Head of caudate nucleus (tissue), 42 donors: ENCODE measurements around the gene SYCP1.
"Not testable (repeated sequence)": the region's sequence is repeated elsewhere in the genome, so short reads cannot be mapped to it uniquely, and the experiment has no call there.

Experiments used
- DNase-seq, 42 donors: peaks; one replicate each; pipeline versions ENCODE4 v3.0.0 to v3.0.0-alpha.2; 2020 to 2021; ENCODE audit warnings: mixed read lengths in 7 of 42
- intact Hi-C: fragments of 100-400 bp; cut with DNase I; formaldehyde crosslinking; loops from one replicate; pipeline ENCODE4 v1.15.0; 2022

Gene SYCP1

DNA sequence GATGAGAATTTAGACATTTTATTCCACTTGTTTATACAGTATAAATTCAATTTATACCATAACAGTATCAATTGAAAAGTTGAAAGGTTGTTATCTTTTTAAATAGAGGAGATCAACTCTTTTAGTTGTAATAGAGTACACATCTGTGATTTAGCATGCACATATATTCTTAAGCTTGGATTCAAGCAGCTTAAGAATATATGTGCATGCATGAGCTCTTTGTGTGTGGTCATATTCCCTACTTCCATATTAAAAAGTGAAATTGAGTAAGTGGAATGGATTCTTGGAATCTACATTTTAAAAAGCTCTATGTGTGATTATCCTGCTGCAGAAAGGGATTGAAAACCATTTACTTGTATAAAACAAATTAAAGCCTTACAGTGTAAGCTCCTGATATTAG is 71.9 kb downstream of the SYCP1 start:
- DNase-seq = no peak
- intact Hi-C loops = no loop called here

- intact Hi-C loops = no loop called here
Observed at GRCh38 chr1:114927401-114927800, 72.7 kb downstream of the SYCP1 start.

GRCh38 chr1:114956570-114956969 is 101.9 kb downstream of the SYCP1 start:
- DNase-seq = no peak
- intact Hi-C loops = no loop called here

More at GRCh38 chr1:114927401-114927800, 72.7 kb downstream of the SYCP1 start:
- DNase-seq = no peak

- DNase-seq = no peak
- intact Hi-C loops = no loop called here
Observed at GRCh38 chr1:114959423-114959822, 104.8 kb downstream of the SYCP1 start.

DNA sequence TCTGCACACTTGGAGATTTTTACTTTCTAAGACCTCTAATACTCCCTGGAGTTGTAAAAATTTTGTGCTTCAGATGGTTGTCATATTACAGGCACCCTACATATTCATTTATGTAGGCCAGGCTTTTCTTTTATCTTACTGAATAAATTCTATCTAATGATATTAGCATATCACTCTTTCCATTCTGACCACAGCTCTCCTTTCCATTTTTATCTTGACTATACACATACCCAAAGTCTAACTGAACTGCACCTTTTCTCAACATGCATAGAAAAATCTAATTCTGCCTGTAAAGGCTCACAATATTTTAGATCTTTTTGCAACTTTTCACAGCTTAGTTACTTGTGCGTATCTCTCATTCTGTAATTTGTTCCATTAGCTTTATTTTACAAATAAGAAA is 122.2 kb downstream of the SYCP1 start:
- intact Hi-C loops = loop anchor here (5.0 kb wide), 1 partner anchor 135 kb away; no protein-coding TSS in a partner anchor

DNA sequence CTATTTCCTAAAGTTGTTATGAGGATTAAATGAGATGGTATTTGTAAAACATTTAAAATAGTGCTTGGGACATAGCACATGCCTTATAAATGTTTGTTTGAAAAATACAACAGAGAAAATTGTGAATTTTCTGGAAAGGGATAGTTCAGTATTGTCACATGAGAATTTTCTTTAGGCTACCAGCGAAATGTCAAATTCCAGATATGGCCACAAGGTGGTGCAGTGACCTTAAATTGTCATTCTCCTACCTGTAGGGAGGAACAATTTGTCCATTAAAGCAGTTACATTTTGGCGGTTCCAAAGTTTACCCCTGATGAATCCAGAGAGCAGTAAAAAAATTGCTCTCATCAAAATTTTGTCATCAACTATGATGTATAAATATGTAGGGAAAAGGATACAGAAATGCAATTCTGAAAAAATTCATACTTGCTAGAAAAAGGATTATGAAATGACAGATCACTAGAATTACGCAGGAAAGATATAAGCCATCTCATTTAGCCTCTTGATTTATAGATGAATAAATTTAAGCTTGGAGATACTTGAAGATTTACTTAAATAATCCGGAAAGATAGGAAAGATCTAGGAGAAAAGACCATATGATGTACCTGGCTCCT is 124.7 kb downstream of the SYCP1 start:
- DNase-seq = peak in 41 of 42 donors; percentile 3 to 86 (median 64)
- intact Hi-C loops = loop anchor here (5.0 kb wide), 1 partner anchor 133 kb away; no protein-coding TSS in a partner anchor

More for the DNA sequence above, 122.2 kb downstream of the SYCP1 start:
- no peak for DNase-seq

GRCh38 chr1:114982251-114982650 is 127.6 kb downstream of the SYCP1 start:
- intact Hi-C loops = no loop called here
- no peak for DNase-seq

DNA sequence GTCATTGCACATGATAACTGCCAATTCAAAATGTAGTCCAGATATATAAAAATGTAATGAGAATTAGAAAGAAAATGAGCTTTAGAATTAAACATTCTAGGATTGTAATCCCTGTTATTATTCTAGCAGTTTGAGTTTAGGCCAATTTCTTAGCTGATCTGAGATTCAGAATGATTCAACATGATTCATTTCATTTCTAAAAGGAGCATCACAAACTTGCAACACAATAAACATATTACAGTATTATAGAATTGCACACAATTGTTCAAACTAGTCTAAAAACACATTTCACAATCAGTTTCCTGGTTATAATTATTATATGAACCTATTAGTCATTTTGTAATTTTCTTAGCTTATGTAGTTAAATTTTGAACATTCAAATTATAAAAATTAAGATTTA is 131.6 kb downstream of the SYCP1 start:
- intact Hi-C loops = no loop called here
- DNase-seq = no peak

- intact Hi-C loops = no loop called here
- no peak for DNase-seq
Observed at GRCh38 chr1:114988095-114988494, 133.4 kb downstream of the SYCP1 start.

DNA sequence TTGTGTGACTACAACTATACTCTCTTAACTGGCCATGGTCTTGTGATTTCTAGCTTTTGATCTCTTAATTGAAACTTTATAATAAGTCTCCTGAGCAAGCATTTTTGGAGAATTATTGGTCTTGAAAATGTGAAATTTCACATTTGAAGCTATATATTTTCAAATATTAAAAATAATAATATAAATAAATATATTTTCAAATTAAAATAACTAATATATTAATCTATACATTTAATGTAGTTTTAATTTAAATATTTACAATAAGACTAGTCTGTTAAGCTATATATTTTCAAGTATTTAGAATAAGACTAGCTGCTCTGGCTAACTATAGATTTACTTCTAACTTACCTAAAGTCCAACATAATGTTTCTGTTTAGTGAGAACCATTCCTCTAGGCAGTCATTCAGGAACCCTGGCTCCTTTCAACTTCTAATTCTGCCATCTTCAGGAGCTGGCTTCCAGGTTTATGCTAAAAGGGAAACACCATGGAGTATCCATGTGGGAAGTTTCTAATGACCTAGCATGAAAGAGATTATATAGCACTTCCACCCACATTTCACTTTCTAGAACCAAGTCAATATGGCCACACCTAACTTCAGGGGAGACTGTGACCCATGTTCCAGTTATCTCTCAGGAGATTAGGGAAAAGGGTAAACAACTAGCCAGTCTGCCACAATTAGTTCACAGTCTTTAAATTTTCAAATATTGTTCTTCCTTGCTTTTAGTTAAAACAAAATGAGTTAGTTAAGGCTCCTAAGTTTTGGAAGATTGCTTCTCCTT is 143.0 kb downstream of the SYCP1 start:
- intact Hi-C loops = no loop called here

DNA sequence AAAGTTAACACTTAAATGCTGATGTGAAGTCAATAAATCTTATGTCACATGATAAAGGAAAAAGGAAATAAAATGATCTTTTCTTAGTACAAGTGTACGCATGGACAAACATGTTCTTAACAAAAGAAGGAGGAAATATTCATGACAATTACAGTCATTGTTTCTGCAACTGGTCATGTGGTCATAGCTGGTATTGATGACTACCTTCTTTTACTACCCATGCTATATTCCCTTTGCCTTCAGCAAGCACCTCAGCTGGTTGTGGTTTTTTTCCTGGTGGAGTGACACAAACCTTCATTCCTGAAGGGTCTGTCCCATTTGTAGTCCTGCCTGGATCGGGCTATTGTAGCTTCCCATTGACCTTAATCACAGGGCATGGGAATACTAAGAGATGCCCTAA is 151.5 kb downstream of the SYCP1 start:
- intact Hi-C loops = no loop called here
- no peak for DNase-seq

More for the DNA sequence above, 143.0 kb downstream of the SYCP1 start:
- DNase-seq = no peak

DNA sequence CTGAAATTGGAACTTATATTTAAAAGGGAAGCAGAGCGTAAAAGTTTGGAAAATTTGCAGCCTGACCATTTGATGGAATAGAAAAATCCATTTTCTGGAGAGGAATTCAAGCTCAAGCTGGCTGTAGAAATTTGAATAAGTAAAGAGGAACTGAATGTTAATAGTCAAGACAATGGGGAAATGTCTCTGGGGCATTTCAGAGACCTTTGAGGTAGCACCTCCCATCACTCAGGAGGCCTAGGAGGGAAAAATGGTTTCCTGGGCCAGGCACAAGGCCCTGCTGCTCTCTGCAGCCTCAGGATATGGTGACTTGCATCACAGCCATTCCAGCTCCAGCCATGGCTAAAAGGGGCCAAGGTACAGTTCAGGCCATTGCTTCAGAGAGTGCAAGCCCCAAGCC is 157.3 kb downstream of the SYCP1 start:
- intact Hi-C loops = no loop called here
- no peak for DNase-seq

- no peak for DNase-seq
- intact Hi-C loops = no loop called here
Observed at GRCh38 chr1:115012434-115012833, 157.8 kb downstream of the SYCP1 start.

DNA sequence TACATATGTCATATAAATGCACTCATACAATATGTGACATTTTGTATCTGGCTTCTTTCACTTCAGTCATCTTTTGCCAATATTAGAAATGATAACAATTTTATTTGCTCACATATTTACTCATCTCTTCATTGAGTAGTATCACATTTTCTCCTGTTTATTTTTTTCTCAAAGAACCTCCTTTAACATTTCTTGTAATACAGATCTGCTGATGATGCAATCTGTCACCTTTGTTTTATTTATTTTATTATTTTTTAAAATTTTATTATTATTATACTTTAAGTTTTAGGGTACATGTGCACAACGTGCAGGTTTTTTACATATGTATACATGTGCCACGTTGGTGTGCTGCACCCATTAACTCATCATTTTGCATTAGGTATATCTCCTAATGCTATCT is 159.1 kb downstream of the SYCP1 start:
- DNase-seq = no peak
- intact Hi-C loops = no loop called here

DNA sequence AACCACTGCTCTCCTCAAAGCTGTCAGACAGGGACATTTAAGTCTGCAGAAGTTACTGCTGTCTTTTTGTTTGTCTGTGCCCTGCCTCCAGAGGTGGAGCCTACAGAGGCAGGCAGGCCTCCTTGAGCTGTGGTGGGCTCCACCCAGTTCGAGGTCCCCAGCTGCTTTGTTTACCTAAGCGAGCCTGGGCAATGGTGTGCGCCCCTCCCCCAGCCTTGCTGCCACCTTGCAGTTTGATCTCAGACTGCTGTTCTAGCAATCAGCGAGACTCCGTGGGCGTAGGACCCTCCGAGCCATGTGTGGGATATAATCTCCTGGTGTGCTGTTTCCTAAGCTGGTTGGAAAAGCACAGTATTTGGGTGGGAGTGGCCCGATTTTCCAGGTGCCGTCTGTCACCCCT is 164.9 kb downstream of the SYCP1 start:
- DNase-seq, intact Hi-C loops: not testable (repeated sequence)

GRCh38 chr1:115021145-115021544 is 166.5 kb downstream of the SYCP1 start:
- intact Hi-C loops = no loop called here
- no peak for DNase-seq

DNA sequence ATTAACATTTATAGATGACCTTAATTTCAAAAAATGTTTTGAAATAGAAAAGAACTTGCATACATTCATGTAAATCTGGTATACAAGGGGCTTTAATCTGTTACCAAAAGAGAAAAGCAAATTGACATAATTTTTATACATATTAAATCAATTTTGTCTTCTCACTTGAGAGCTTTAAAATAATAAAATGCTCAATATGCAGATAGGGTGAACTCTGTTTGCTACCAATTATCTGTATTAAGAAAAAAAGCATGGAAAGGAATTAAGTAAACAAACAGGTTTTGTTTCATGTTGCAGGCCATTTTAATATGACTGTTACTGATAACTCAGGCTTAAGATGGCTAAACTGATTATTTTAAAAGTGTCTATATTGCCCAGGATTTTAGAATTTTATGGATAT is 168.9 kb downstream of the SYCP1 start:
- no peak for DNase-seq
- intact Hi-C loops = no loop called here

DNA sequence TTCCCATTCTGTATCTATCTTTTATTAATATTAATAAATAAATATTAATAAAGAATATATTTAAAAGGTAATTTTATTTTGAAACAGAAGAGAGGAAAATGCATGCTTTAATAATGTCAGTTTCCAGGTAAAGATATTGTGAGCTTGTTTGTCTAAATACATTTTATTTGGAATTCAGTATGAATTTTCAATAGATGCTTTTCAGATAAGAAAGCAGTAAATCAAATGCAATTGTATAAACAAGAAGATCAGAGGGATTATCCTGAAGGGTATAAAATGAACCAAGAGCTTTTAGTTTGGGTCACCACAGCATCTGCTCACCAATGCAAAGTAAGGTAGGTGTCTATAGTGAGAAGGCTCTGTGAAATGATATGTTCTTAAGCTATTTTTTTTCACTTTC is 174.9 kb downstream of the SYCP1 start, which contains the start of gene TSHB:
TSHB (plus strand) TSS at position 301 of the 400 bp plus-strand sequence. CDS start 3,537 bp downstream, outside the sequence.
- no peak for DNase-seq
- intact Hi-C loops = no loop called here

DNA sequence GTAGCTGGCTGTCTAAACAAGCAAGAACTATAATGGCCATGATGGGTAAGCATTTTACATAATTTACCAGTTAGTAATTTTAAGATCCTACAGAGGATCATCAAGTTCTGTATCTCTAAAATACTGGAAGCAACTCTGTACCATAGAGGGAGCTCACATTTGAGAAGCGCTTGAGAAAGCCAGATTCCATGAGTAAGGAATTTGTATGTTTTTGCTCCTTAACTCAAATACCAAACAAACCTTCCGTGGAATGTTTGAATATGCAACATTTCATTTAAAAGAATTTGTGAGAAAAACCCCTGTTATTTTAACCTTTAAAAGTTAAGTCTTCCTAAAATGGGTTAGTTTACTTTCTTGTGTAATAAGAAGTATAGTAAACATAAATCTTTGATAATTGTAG is 176.9 kb downstream of the SYCP1 start:
- DNase-seq = no peak
- intact Hi-C loops = no loop called here

GRCh38 chr1:115035652-115036051 is 181.0 kb downstream of the SYCP1 start:
- DNase-seq = no peak
- intact Hi-C loops = no loop called here
